ENCODE results near the gene IFI27L2. TPM values are rescaled to one million over a fixed set of nuclear protein-coding genes. Genes with fewer than 3 reads are reported as not detected.
A peak's percentile ranks its signal among the peaks of the same experiment; 100 is the strongest.

IFI27L2 gene
- total RNA-seq, 4 donors from 2014 or later: 26.5 to 91.1 (median 63.9) TPM

DNA sequence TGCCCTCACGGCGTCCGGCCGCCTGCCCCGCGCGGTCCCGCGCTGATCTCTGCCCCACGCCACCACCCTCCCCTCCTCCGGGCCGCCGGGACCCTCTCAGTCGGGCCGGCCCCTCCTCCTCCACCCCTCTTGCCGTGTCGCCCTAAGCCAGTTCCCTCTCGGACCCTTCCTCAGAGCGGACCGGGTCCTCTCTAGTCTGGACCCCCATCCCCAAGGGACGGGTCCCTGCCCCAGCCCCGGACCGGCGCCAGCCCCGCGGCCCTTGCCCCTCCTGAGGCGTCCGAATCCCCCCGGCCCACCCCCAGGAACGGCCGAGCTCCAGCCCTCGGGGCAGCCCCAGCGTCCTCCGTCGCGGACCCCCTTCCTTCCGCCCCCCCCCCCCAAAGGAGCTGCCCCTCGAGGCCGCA lies 45.2 kb upstream of the IFI27L2 start:
- Histone ChIP-seq H3K27ac (peak overlapping the region in 1 of 4 donors; percentile 59), H3K36me3 (no peaks in the 10 kb centered on the region), H3K4me3 (peak overlapping the region; percentile 45 to 68 (median 64)), H3K4me1 (peaks cover 5 to 16% (median 9%) of the 10 kb centered on the region in 4 donors), H3K27me3 (peaks cover 0 to 19% of the 10 kb centered on the region in 2 donors), H3K9me3 (no peaks in the 10 kb centered on the region)
- TF ChIP-seq, protein P1, sequence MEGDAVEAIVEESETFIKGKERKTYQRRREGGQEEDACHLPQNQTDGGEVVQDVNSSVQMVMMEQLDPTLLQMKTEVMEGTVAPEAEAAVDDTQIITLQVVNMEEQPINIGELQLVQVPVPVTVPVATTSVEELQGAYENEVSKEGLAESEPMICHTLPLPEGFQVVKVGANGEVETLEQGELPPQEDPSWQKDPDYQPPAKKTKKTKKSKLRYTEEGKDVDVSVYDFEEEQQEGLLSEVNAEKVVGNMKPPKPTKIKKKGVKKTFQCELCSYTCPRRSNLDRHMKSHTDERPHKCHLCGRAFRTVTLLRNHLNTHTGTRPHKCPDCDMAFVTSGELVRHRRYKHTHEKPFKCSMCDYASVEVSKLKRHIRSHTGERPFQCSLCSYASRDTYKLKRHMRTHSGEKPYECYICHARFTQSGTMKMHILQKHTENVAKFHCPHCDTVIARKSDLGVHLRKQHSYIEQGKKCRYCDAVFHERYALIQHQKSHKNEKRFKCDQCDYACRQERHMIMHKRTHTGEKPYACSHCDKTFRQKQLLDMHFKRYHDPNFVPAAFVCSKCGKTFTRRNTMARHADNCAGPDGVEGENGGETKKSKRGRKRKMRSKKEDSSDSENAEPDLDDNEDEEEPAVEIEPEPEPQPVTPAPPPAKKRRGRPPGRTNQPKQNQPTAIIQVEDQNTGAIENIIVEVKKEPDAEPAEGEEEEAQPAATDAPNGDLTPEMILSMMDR (IDR thresholded peaks at IDR 0.05): no peak
- TF ChIP-seq POLR2A (IDR thresholded peaks at IDR 0.05): no peak
- DNase-seq: no peak

DNA sequence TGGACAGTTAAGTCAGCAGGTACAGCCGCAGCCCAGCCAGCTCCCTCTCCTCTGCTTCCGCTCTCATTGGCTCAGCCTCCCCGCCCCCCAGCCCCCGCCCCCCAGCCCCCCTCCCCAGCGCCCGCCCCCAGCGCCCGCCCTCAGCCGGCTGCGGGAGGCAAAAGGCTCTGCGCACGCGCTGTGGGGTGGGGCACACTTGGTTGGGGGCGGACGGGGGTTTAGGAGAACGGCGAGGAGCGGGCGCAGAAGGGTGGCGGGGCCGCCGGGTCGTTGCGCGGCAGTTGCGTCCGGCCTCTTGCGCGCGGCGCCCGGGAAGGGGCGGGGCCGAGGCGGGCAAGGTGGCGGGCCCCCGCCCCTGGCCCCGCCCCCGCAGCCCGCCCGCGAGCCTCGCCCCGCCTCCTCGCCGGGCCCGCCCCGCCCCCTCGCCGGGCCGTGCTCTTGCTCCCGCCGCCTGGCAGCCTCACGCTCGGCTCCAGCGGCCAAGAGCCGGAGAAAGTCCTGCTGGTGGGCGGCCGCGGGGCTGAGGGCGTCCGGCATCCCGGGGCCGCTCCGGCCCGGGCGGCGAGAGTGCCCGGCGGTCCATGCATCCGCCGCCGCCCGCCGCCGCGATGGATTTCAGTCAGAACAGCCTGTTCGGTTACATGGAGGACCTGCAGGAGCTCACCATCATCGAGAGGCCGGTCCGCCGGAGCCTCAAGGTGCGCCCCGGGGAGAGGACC lies 44.6 kb upstream of the IFI27L2 start, which contains the start of gene PPP4R4:
PPP4R4 (plus strand) TSS at position 438 of the 719 bp plus-strand sequence; CDS start at position 582, 144 bp downstream.
- peaks cover 0 to 19% of the 10 kb centered on the region in 2 donors for H3K27me3 ChIP-seq
- no peaks in the 10 kb centered on the region for H3K9me3 ChIP-seq
- TF ChIP-seq, protein P1 (IDR thresholded peaks at IDR 0.05): no peak
- TF ChIP-seq POLR2A (IDR thresholded peaks at IDR 0.05): no peak
- H3K27ac ChIP-seq: peak within 1 kb of the TSS in 2 of 4 donors; percentile 35 to 59
- peak; percentile 73 to 91 (median 87) for DNase-seq
- peaks cover 5 to 16% (median 9%) of the 10 kb centered on the region in 4 donors for H3K4me1 ChIP-seq
- no peaks in the 10 kb centered on the region for H3K36me3 ChIP-seq
- H3K4me3 ChIP-seq: peak within 1 kb of the TSS; percentile 45 to 68 (median 64)

DNA sequence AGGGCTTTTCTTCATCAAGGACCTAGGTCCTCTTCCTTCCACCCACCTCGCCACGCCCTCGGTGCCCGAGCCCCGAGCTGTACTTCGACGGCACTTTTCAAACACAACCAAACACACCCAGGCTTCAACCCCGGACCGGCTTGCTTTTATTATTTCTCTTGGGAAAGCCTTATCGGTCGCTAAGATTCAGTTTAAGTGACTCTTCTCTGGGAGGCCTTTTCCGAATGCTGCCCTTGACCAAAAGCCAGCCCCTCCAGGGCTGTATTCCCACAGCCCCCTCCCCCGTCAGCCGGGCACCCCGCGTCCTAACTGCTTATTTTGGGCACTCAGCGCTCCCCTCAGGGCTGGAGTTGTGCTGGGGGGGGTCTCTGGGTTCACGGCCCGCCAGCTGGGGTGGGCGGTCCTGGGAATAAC lies 44.1 kb upstream of the IFI27L2 start:
- Histone ChIP-seq H3K36me3 (no peaks in the 10 kb centered on the region), H3K27me3 (peaks cover 0 to 19% of the 10 kb centered on the region in 2 donors), H3K4me1 (peaks cover 5 to 16% (median 9%) of the 10 kb centered on the region in 4 donors), H3K9me3 (no peaks in the 10 kb centered on the region), H3K27ac (peak overlapping the region in 2 of 4 donors; percentile 35 to 59), H3K4me3 (peak overlapping the region; percentile 45 to 68 (median 64))
- DNase-seq: peak in 1 of 3 donors; percentile 50
- TF ChIP-seq, protein P1 (IDR thresholded peaks at IDR 0.05): no peak
- TF ChIP-seq POLR2A (IDR thresholded peaks at IDR 0.05): no peak

DNA sequence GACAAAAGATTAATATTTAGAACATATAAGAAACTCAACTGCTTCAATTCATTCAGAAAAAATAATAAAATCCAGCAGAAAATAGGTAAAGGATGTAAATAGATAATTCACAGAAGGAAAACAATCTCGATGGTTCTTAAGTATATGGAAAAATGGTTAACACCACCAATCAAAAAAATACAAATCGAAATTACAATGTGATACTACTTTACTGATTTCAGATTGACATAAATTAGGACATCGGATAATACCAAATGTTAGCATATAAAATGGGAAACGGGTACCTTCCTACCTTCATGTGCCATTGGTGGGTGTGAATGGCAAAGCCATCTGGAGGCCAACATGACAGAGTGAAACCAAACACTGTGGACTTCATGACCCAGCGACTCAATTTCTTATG lies 43.1 kb upstream of the IFI27L2 start:
- no peak overlapping the region for H3K27ac ChIP-seq
- no peak for DNase-seq
- H3K9me3 ChIP-seq: no peaks in the 10 kb centered on the region
- no peaks in the 10 kb centered on the region for H3K36me3 ChIP-seq
- peaks cover 0 to 19% of the 10 kb centered on the region in 2 donors for H3K27me3 ChIP-seq
- no peak for TF ChIP-seq POLR2A (IDR thresholded peaks at IDR 0.05)
- TF ChIP-seq, protein P1 (IDR thresholded peaks at IDR 0.05): no peak
- H3K4me3 ChIP-seq: no peak overlapping the region
- H3K4me1 ChIP-seq: peaks cover 5 to 16% (median 9%) of the 10 kb centered on the region in 4 donors

DNA sequence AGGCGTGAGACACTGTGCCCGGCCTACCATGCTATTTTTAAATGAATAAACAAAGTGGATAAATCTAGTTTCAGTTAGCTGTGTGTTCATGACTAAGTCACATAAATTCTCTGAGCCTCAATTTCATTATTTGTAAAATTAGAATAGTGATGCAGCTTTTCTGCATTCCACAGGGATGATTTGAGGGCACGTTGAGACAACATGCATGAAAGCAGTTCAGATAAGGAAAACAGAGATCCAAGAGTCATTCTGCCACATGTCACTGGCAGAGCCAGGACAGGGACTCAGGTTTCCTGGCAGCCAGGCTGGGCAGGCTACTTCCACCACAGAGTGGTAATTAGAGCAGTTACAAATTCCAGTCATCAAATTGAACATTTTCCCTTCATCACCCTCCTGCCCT lies 41.8 kb upstream of the IFI27L2 start:
- peaks cover 0 to 14% of the 10 kb centered on the region in 2 donors for H3K27me3 ChIP-seq
- H3K4me3 ChIP-seq: no peak overlapping the region
- no peaks in the 10 kb centered on the region for H3K36me3 ChIP-seq
- H3K9me3 ChIP-seq: no peaks in the 10 kb centered on the region
- H3K4me1 ChIP-seq: peaks cover 5 to 16% (median 9%) of the 10 kb centered on the region in 4 donors
- no peak overlapping the region for H3K27ac ChIP-seq
- DNase-seq: no peak
- TF ChIP-seq POLR2A (IDR thresholded peaks at IDR 0.05): no peak

DNA sequence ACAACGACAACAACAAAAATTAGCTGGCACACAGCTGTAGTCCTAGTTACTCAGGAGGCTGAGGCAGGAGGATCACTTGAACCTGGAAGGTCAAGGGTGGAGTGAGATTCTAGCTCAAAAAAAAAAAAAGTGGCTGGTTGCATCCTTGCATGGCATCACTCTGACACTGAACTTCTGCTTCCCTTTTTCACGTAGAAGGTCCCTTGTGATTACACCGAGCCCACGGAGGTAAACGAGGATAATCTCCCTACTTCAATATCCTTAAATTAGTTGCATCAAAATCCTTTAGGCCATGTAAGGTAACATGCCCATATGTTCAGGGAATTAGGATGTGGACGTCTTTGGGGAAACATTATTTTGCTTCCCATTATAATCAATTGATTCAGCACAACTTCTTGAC lies 40.7 kb upstream of the IFI27L2 start:
- Histone ChIP-seq H3K36me3 (no peaks in the 10 kb centered on the region), H3K9me3 (no peaks in the 10 kb centered on the region), H3K4me3 (no peak overlapping the region), H3K4me1 (peaks cover 5 to 12% (median 9%) of the 10 kb centered on the region in 4 donors), H3K27ac (no peak overlapping the region), H3K27me3 (peaks cover 0 to 8% of the 10 kb centered on the region in 2 donors)
- DNase-seq: no peak
- TF ChIP-seq, protein P1 (IDR thresholded peaks at IDR 0.05): no peak
- TF ChIP-seq POLR2A (IDR thresholded peaks at IDR 0.05): no peak
